H1 (cell line): Measurements from ENCODE around the gene ZIC5. TPM values are rescaled to one million over a fixed set of nuclear protein-coding genes. Genes with fewer than 3 reads are reported as not detected.
A peak's percentile ranks its signal among the peaks of the same experiment; 100 is the strongest.

ENCODE experiments used
- ATF2 ChIP-seq: IDR thresholded peaks from 2 replicates; pipeline ENCODE4 v1.6.1; 2012; ENCODE audit warnings: low read length, inconsistent platforms
- BCL11A ChIP-seq, 2 experiments: IDR thresholded peaks; one replicate each; pipeline ENCODE4 v1.6.1; 2011; ENCODE audit warnings: low read depth in 2 of 2, low read length in 2 of 2, mild to moderate bottlenecking in 2 of 2
- CHD1 ChIP-seq: IDR thresholded peaks from 2 replicates; pipeline ENCODE4 v1.6.1; 2012; ENCODE audit warnings: low read depth, low read length, improper control_type of control experiment
- EZH2 ChIP-seq: fragments of 200-600 bp; sonication (generic); IDR thresholded peaks from 2 replicates; pipeline ENCODE4 v1.7.1; 2012; ENCODE audit warnings: low read depth, mild to moderate bottlenecking, moderate library complexity, low read length, inconsistent platforms; ENCODE audit not compliant: severe bottlenecking
- PHF8 ChIP-seq: fragments of 200-600 bp; sonication (generic); conservative IDR thresholded peaks from 2 replicates; pipeline ENCODE4 v1.7.1; 2012; ENCODE audit warnings: low read depth, mild to moderate bottlenecking, inconsistent platforms, low read length, moderate library complexity
- RBBP5 ChIP-seq: IDR thresholded peaks from 2 replicates; pipeline ENCODE4 v1.7.1; 2012; ENCODE audit warnings: low read depth, mild to moderate bottlenecking, inconsistent platforms, low read length, moderate library complexity, borderline replicate concordance
- polyA plus RNA-seq, 7 experiments: library from polyadenylated mRNA; depleted of rRNA in 3 of 7; stranded (reverse) in 5 of 7; unstranded in 2 of 7; fragments of >200 nt in 5 of 7; fragments of 200-250 nt in 2 of 7; gene quantifications; 1 replicate in 5 of 7; 2 replicates in 1 of 7; 4 replicates in 1 of 7; pipeline versions ENCODE4 v1.2.1 to v1.2.3, GENCODE V29; 2011 to 2013; ENCODE audit warnings: missing spikeins in 2 of 7, mixed read lengths in 2 of 7
- total RNA-seq: library from RNA; stranded (reverse); fragmentation: NEBNext Ultra II Directional; extraction: Animal tissue kit (Norgen Biotek cat#: 25700); gene quantifications from 2 replicates; pipeline ENCODE4 v1.2.1, GENCODE V29; 2021
- TF ChIP-seq, protein P1 (sequence below): IDR thresholded peaks from 2 replicates; pipeline ENCODE4 v1.6.1; 2012; ENCODE audit warnings: inconsistent platforms
- TF ChIP-seq, protein P2 (sequence below): fragments of 300-600 bp; sonication (generic); IDR thresholded peaks from 2 replicates; pipeline ENCODE4 v1.7.1; 2012; ENCODE audit warnings: low read length, moderate library complexity, mild to moderate bottlenecking, inconsistent platforms; ENCODE audit not compliant: insufficient replicate concordance

Gene ZIC5
- total and polyA plus RNA-seq, 2 of the 8 experiments (the other 6 are each of a cell fraction or from before 2014, with no cell fraction given) = 14.2 to 52.7 TPM

DNA sequence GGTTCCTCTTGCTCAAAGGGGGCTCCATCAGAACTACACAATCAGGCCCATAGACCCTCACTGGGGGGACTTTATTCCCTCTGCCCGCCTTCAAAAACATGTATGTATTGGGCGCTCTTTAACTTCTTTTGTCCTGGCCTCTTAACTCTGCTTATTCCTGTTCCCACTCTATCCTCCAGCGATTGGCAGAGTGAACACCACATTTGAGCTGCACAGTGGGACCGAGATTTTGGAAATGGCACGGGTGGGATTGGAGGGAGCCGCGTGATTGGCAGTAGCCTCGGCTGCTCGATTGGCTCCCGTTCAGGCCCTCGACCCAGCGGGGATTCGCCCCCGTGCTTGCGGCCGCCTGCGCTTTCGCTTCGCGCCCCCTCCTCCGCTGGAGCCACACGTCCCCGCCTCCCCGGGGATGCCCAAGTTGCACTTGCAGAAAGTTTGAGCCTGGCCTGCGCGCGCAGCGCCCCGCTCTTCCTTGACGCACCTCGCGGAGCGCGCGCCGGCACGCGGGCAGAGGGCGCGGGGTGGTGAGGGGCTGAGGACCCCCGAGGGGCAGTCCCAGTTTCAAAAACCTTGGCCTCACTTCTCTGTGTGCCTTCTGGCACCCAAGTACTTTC is at the start of gene ZIC5 (continued):
- TF ChIP-seq, protein P1, sequence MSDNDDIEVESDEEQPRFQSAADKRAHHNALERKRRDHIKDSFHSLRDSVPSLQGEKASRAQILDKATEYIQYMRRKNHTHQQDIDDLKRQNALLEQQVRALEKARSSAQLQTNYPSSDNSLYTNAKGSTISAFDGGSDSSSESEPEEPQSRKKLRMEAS = peak; percentile 96
- TF ChIP-seq, protein P2, sequence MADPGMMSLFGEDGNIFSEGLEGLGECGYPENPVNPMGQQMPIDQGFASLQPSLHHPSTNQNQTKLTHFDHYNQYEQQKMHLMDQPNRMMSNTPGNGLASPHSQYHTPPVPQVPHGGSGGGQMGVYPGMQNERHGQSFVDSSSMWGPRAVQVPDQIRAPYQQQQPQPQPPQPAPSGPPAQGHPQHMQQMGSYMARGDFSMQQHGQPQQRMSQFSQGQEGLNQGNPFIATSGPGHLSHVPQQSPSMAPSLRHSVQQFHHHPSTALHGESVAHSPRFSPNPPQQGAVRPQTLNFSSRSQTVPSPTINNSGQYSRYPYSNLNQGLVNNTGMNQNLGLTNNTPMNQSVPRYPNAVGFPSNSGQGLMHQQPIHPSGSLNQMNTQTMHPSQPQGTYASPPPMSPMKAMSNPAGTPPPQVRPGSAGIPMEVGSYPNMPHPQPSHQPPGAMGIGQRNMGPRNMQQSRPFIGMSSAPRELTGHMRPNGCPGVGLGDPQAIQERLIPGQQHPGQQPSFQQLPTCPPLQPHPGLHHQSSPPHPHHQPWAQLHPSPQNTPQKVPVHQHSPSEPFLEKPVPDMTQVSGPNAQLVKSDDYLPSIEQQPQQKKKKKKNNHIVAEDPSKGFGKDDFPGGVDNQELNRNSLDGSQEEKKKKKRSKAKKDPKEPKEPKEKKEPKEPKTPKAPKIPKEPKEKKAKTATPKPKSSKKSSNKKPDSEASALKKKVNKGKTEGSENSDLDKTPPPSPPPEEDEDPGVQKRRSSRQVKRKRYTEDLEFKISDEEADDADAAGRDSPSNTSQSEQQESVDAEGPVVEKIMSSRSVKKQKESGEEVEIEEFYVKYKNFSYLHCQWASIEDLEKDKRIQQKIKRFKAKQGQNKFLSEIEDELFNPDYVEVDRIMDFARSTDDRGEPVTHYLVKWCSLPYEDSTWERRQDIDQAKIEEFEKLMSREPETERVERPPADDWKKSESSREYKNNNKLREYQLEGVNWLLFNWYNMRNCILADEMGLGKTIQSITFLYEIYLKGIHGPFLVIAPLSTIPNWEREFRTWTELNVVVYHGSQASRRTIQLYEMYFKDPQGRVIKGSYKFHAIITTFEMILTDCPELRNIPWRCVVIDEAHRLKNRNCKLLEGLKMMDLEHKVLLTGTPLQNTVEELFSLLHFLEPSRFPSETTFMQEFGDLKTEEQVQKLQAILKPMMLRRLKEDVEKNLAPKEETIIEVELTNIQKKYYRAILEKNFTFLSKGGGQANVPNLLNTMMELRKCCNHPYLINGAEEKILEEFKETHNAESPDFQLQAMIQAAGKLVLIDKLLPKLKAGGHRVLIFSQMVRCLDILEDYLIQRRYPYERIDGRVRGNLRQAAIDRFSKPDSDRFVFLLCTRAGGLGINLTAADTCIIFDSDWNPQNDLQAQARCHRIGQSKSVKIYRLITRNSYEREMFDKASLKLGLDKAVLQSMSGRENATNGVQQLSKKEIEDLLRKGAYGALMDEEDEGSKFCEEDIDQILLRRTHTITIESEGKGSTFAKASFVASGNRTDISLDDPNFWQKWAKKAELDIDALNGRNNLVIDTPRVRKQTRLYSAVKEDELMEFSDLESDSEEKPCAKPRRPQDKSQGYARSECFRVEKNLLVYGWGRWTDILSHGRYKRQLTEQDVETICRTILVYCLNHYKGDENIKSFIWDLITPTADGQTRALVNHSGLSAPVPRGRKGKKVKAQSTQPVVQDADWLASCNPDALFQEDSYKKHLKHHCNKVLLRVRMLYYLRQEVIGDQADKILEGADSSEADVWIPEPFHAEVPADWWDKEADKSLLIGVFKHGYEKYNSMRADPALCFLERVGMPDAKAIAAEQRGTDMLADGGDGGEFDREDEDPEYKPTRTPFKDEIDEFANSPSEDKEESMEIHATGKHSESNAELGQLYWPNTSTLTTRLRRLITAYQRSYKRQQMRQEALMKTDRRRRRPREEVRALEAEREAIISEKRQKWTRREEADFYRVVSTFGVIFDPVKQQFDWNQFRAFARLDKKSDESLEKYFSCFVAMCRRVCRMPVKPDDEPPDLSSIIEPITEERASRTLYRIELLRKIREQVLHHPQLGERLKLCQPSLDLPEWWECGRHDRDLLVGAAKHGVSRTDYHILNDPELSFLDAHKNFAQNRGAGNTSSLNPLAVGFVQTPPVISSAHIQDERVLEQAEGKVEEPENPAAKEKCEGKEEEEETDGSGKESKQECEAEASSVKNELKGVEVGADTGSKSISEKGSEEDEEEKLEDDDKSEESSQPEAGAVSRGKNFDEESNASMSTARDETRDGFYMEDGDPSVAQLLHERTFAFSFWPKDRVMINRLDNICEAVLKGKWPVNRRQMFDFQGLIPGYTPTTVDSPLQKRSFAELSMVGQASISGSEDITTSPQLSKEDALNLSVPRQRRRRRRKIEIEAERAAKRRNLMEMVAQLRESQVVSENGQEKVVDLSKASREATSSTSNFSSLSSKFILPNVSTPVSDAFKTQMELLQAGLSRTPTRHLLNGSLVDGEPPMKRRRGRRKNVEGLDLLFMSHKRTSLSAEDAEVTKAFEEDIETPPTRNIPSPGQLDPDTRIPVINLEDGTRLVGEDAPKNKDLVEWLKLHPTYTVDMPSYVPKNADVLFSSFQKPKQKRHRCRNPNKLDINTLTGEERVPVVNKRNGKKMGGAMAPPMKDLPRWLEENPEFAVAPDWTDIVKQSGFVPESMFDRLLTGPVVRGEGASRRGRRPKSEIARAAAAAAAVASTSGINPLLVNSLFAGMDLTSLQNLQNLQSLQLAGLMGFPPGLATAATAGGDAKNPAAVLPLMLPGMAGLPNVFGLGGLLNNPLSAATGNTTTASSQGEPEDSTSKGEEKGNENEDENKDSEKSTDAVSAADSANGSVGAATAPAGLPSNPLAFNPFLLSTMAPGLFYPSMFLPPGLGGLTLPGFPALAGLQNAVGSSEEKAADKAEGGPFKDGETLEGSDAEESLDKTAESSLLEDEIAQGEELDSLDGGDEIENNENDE = no peak
- TF ChIP-seq EZH2 (no peak), CHD1 (no peak), ATF2 (no peak), PHF8 (peak; percentile 30; the same call in 1 of the 2 replicates), RBBP5 (peak; percentile 61; the same call in 1 of the 2 replicates), BCL11A (IDR thresholded peaks at IDR 0.05; ENCODE audit: low read depth in 2 of 2, low read length in 2 of 2) (no peak)
